K562 (cell line): ENCODE data around the gene HES3. TPM values are rescaled to one million over a fixed set of nuclear protein-coding genes. Genes with fewer than 3 reads are reported as not detected.

Source experiments
- ATAC-seq: fragments of 200-7000 bp; cut with Tn5 transposase; 3 replicates; pipeline ENCODE4 v1.9.1; 2020; ENCODE audit warnings: moderate library complexity
- BruUV-seq: library from RNA; stranded (reverse); fragments of 400-500 nt; replicated peaks from 2 replicates; lab custom pipeline; 2021; lab: Mats Ljungman, UMichigan
- CTCF ChIA-PET: fragments of 300-600 bp; formaldehyde crosslinking; extraction: SDS; loops from one replicate; lab custom pipeline; 2021; ENCODE audit warnings: low intra/inter-chr PET ratio; lab: Yijun Ruan, JAX
- POLR2A ChIA-PET: fragments of 300-600, 350-650 bp; sonication (Branson Sonifier 250); formaldehyde crosslinking; extraction: SDS; loops from one replicate; lab custom pipeline; 2021; ENCODE audit warnings: antibody characterized with exemption, inconsistent platforms; lab: Yijun Ruan, JAX
- DNase-seq, 4 experiments: peaks; one replicate each; pipeline versions ENCODE4 v3.0.0 to v3.0.0-alpha.2; 2011 to 2018; ENCODE audit warnings: low spot score in 3 of 4, mixed read lengths in 3 of 4; ENCODE audit errors: extremely low read depth in 1 of 4
- FAIRE-seq: peaks from 2 replicates; lab custom pipeline; 2011; peaks lifted over from hg19 to GRCh38; lab: Jason Lieb, UNC
- H2AFZ ChIP-seq: 2 replicates; pipeline ENCODE4 v1.6.0; 2011; ENCODE audit warnings: low read depth, low read length, control low read depth, inconsistent platforms
- H3K27ac ChIP-seq: fragments of 200-600 bp; 3 replicates; pipeline ENCODE4 v1.8.0; 2011; ENCODE audit warnings: low read depth, mild to moderate bottlenecking, control low read depth, inconsistent platforms, low read length, moderate library complexity, mixed read lengths; ENCODE audit errors: extremely low read depth
- H3K27me3 ChIP-seq, 2 experiments: fragments of 300-600 bp in 1 of 2; 2 replicates in 1 of 2; 3 replicates in 1 of 2; pipeline versions ENCODE4 v1.6.0 to v1.8.0; 2011; ENCODE audit warnings: inconsistent platforms in 2 of 2, low read length in 2 of 2, mild to moderate bottlenecking in 1 of 2, mixed read lengths in 1 of 2, moderate library complexity in 1 of 2; ENCODE audit not compliant: control insufficient read depth in 2 of 2, insufficient read depth in 2 of 2
- H3K36me3 ChIP-seq: fragments of 300-600 bp; 3 replicates; pipeline ENCODE4 v1.8.0; 2011; ENCODE audit warnings: mild to moderate bottlenecking, low read length, inconsistent platforms; ENCODE audit not compliant: control insufficient read depth, insufficient read depth
- H3K4me1 ChIP-seq, 2 experiments: fragments of 200-600 bp in 1 of 2; replicated peaks in 1 of 2; 2 replicates in 1 of 2; 3 replicates in 1 of 2; pipeline versions ENCODE4 v1.5.1 to v1.8.0; 2011; ENCODE audit warnings: inconsistent platforms in 2 of 2, low read length in 2 of 2, mild to moderate bottlenecking in 1 of 2, mixed read lengths in 1 of 2, moderate library complexity in 1 of 2; ENCODE audit not compliant: control insufficient read depth in 2 of 2, insufficient read depth in 2 of 2
- H3K4me2 ChIP-seq: 2 replicates; pipeline ENCODE4 v1.6.1; 2011; ENCODE audit warnings: low read length, control low read depth, inconsistent platforms, mixed read lengths; ENCODE audit not compliant: insufficient read depth
- H3K4me3 ChIP-seq: fragments of 200-600 bp; sonication (generic), shearing (Covaris generic); 2 replicates; pipeline ENCODE4 v1.5.1; 2016; ENCODE audit warnings: control low read depth, inconsistent platforms
- H3K79me2 ChIP-seq: fragments of 200-600 bp; 3 replicates; pipeline ENCODE4 v1.8.0; 2011; ENCODE audit warnings: low read length, inconsistent platforms; ENCODE audit not compliant: control insufficient read depth, insufficient read depth
- H3K9ac ChIP-seq, 2 experiments: 2 replicates each; pipeline versions ENCODE4 v1.6.0 to v1.6.1; 2011; ENCODE audit warnings: low read depth in 2 of 2, low read length in 2 of 2, control low read depth in 1 of 2, inconsistent platforms in 1 of 2, mild to moderate bottlenecking in 1 of 2, mixed read lengths in 1 of 2; ENCODE audit not compliant: insufficient read depth in 1 of 2
- H3K9me1 ChIP-seq: one replicate; pipeline ENCODE4 v1.6.0; 2011; ENCODE audit warnings: inconsistent platforms, mild to moderate bottlenecking, low read length, moderate library complexity; ENCODE audit not compliant: control insufficient read depth, insufficient read depth
- H3K9me3 ChIP-seq: replicated peaks from 2 replicates; pipeline ENCODE4 v1.5.1; 2011; ENCODE audit warnings: low read depth, low read length, inconsistent platforms; ENCODE audit not compliant: control insufficient read depth, insufficient read depth
- H4K20me1 ChIP-seq: replicated peaks from 2 replicates; pipeline ENCODE4 v1.6.1; 2011; ENCODE audit warnings: low read length, inconsistent platforms, mixed read lengths; ENCODE audit not compliant: control insufficient read depth, insufficient read depth
- AFF1 ChIP-seq, 2 experiments: fragments of 450-650 bp; IDR thresholded peaks; 2 replicates each; pipeline ENCODE4 v1.6.1; 2018; ENCODE audit warnings: mild to moderate bottlenecking in 2 of 2, low read depth in 1 of 2; ENCODE audit not compliant: partially characterized antibody in 2 of 2
- BDP1 ChIP-seq: IDR thresholded peaks from 3 replicates; pipeline ENCODE4 v1.6.1; 2011; ENCODE audit not compliant: insufficient read length, insufficient read depth
- MTA2 ChIP-seq: fragments of 450-650 bp; IDR thresholded peaks from 2 replicates; pipeline ENCODE4 v1.6.1; 2016; ENCODE audit warnings: low read depth
- NELFE ChIP-seq: IDR thresholded peaks from 2 replicates; pipeline ENCODE4 v1.6.1; 2011; ENCODE audit warnings: mild to moderate bottlenecking; ENCODE audit not compliant: insufficient read depth, insufficient read length
- OTX1 ChIP-seq: fragments of 450-650 bp; formaldehyde crosslinking; IDR thresholded peaks from 2 replicates; pipeline ENCODE4 v1.4.0; 2022; ENCODE audit warnings: mild to moderate bottlenecking
- POLR2G ChIP-seq: fragments of 200-400 bp; formaldehyde crosslinking; IDR thresholded peaks from 2 replicates; pipeline ENCODE4 v1.6.1; 2017; ENCODE audit warnings: low read depth, mild to moderate bottlenecking, antibody characterized with exemption, low read length, moderate library complexity
- RBFOX2 ChIP-seq: fragments of 200-400 bp; formaldehyde crosslinking; IDR thresholded peaks from 2 replicates; pipeline ENCODE4 v1.6.1; 2017; ENCODE audit warnings: low read depth, mild to moderate bottlenecking, low read length, moderate library complexity
- RBM39 ChIP-seq: fragments of 200-400 bp; formaldehyde crosslinking; optimal IDR thresholded peaks from 2 replicates; pipeline ENCODE3; 2018; ENCODE audit warnings: low read depth, low read length
- WGBS: fragments of 100-300 bp; shearing (Covaris generic); methylation state at CpG from one replicate; pipeline ENCODE4 v1.1.6; 2016; ENCODE audit warnings: low coverage, mixed read lengths; ENCODE audit not compliant: insufficient coverage; ENCODE audit errors: missing lambda C conversion rate; 5-methylcytosine and 5-hydroxymethylcytosine counted together
- in situ Hi-C: fragments of 300-500 bp; cut with MboI; formaldehyde crosslinking; loops from 4 replicates; pipeline ENCODE4 v1.15.0; 2018; ENCODE audit warnings: inconsistent platforms, mixed read lengths
- intact Hi-C: fragments of 100-400 bp; cut with micrococcal nuclease; formaldehyde crosslinking; loops from 2 replicates; pipeline ENCODE4 v1.14.2; 2022
- polyA plus RNA-seq, 8 experiments: library from polyadenylated mRNA; depleted of rRNA in 4 of 8; stranded (reverse) in 5 of 8; unstranded in 3 of 8; fragments of >200 nt; fragmentation: Nextera tagmentation in 2 of 8; fragmentation: Illumina TruSeq in 1 of 8; extraction: Ambion mirVana in 2 of 8; extraction: Trizol in 1 of 8; gene quantifications; 2 replicates each; pipeline versions ENCODE4 v1.2.1 to v1.2.3, GENCODE V29; 2011 to 2014; ENCODE audit warnings: inconsistent platforms in 1 of 8, missing spikeins in 1 of 8
- total RNA-seq, 7 experiments: library from RNA; depleted of rRNA in 6 of 7; stranded (reverse); fragments of >200 nt in 6 of 7; fragmentation: Illumina TruSeq in 2 of 7; extraction: Trizol in 2 of 7; gene quantifications; 2 replicates each; pipeline versions ENCODE4 v1.2.1 to v1.2.3, GENCODE V29; 2011 to 2021; ENCODE audit warnings: low replicate concordance in 1 of 7

The HES3 gene
- total and polyA plus RNA-seq, 9 of the 15 experiments (the other 6 are each of a cell fraction or from before 2014, with no cell fraction given): not detected

DNA sequence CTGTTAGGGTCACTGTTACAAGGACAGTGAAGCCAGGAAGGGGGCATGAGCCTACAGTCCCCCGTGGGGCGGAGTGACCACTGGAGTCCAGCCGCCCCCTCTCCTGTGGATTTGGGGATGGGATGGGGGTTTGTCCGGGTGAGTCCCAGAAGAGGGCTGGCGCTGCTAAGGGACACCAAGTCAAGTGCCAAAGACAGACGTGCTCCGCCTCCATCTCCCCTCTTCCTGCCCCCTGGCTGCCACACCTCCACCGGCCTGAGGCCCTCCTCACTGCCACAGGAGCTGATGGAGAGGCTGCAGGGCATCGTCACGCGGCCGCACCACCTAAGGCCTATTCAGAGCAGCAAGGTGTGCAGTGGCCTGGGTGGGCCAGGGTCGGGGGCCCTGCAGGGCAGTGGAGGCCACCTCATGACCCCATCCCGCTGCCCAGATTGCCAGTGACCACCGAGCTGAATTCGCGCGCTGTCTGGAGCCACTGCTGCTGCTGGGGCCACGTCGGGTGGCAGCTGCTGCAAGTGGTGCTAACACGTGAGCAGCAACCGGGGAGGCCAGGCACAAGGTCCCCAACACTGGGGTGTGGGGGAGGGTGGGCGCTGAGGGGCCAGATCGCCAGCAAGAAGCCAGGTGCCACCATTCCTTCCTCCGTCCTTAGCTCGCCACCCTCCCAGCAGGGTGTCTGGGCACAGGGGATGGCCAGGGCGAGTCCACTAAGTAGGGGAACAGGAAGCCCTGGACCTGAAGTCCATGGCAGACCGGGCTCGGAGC is 33.2 kb upstream of the HES3 start:
- WGBS: 96% methylated on average over 26 of the region's 29 CpGs
- no peaks in the 10 kb centered on the region for H3K27me3 ChIP-seq
- H4K20me1 ChIP-seq: no peaks in the 10 kb centered on the region
- peaks cover 4% of the 10 kb centered on the region for H3K9me1 ChIP-seq
- H3K9ac ChIP-seq: peak overlapping the region in 1 of 2 experiments; percentile 95; a peak in 2 of 4 replicates
- ChIA-PET CTCF (no interaction called here), POLR2A (interaction anchor here (0.6 to 1.9 kb wide), 6 partner anchors 7 to 577 kb away, joined by 3 to 6 read pairs (median 3); no protein-coding TSS in a partner anchor)
- peaks cover 61% of the 10 kb centered on the region; the same call in 2 of the 3 replicates for H3K36me3 ChIP-seq
- peaks cover 46% of the 10 kb centered on the region for H3K79me2 ChIP-seq
- H3K9me3 ChIP-seq: no peaks in the 10 kb centered on the region
- no peak for ATAC-seq
- intact Hi-C loops: no loop called here
- BruUV-seq: no TSS peak
- no peak overlapping the region for H3K4me2 ChIP-seq
- H3K4me1 ChIP-seq: peaks cover 6 to 63% of the 10 kb centered on the region in 2 experiments; a peak in 4 of 5 replicates
- DNase-seq: no peak
- no peak overlapping the region for H2AFZ ChIP-seq
- in situ Hi-C loops: no loop called here
- H3K27ac ChIP-seq: no peak overlapping the region
- no peak for FAIRE-seq
- no peak overlapping the region for H3K4me3 ChIP-seq
- no peak for TF ChIP-seq NELFE
- 0 out of 2 replicates have a peak, but pooled peaks have one; percentile 16 for TF ChIP-seq RBFOX2
- no peak for TF ChIP-seq OTX1 (CRISPR knock-in tag)
- no peak for TF ChIP-seq MTA2
- TF ChIP-seq RBM39: no peak
- no peak for TF ChIP-seq AFF1 (IDR thresholded peaks at IDR 0.05; ENCODE audit: low read depth in 1 of 2, partially characterized antibody in 2 of 2)
- TF ChIP-seq POLR2G: peak; percentile 40; the same call in 1 of the 2 replicates
- TF ChIP-seq BDP1: no peak
